K562 (cell line): ENCODE data around the gene RIOK3. TPM values are rescaled to one million over a fixed set of nuclear protein-coding genes. Genes with fewer than 3 reads are reported as not detected.
A peak's percentile ranks its signal among the peaks of the same experiment; 100 is the strongest.

Source experiments
- ATAC-seq: fragments of 200-7000 bp; cut with Tn5 transposase; 3 replicates; pipeline ENCODE4 v1.9.1; 2020; ENCODE audit warnings: moderate library complexity
- BruUV-seq: library from RNA; stranded (reverse); fragments of 400-500 nt; replicated peaks from 2 replicates; lab custom pipeline; 2021; lab: Mats Ljungman, UMichigan
- CTCF ChIA-PET: fragments of 300-600 bp; formaldehyde crosslinking; extraction: SDS; loops from one replicate; lab custom pipeline; 2021; ENCODE audit warnings: low intra/inter-chr PET ratio; lab: Yijun Ruan, JAX
- POLR2A ChIA-PET: fragments of 300-600, 350-650 bp; sonication (Branson Sonifier 250); formaldehyde crosslinking; extraction: SDS; loops from one replicate; lab custom pipeline; 2021; ENCODE audit warnings: antibody characterized with exemption, inconsistent platforms; lab: Yijun Ruan, JAX
- DNase-seq, 4 experiments: peaks; one replicate each; pipeline versions ENCODE4 v3.0.0 to v3.0.0-alpha.2; 2011 to 2018; ENCODE audit warnings: low spot score in 3 of 4, mixed read lengths in 3 of 4; ENCODE audit errors: extremely low read depth in 1 of 4
- FAIRE-seq: peaks from 2 replicates; lab custom pipeline; 2011; peaks lifted over from hg19 to GRCh38; lab: Jason Lieb, UNC
- H2AFZ ChIP-seq: 2 replicates; pipeline ENCODE4 v1.6.0; 2011; ENCODE audit warnings: low read depth, low read length, control low read depth, inconsistent platforms
- H3K27ac ChIP-seq: fragments of 200-600 bp; 3 replicates; pipeline ENCODE4 v1.8.0; 2011; ENCODE audit warnings: low read depth, mild to moderate bottlenecking, control low read depth, inconsistent platforms, low read length, moderate library complexity, mixed read lengths; ENCODE audit errors: extremely low read depth
- H3K27me3 ChIP-seq, 2 experiments: fragments of 300-600 bp in 1 of 2; 2 replicates in 1 of 2; 3 replicates in 1 of 2; pipeline versions ENCODE4 v1.6.0 to v1.8.0; 2011; ENCODE audit warnings: inconsistent platforms in 2 of 2, low read length in 2 of 2, mild to moderate bottlenecking in 1 of 2, mixed read lengths in 1 of 2, moderate library complexity in 1 of 2; ENCODE audit not compliant: control insufficient read depth in 2 of 2, insufficient read depth in 2 of 2
- H3K36me3 ChIP-seq: fragments of 300-600 bp; 3 replicates; pipeline ENCODE4 v1.8.0; 2011; ENCODE audit warnings: mild to moderate bottlenecking, low read length, inconsistent platforms; ENCODE audit not compliant: control insufficient read depth, insufficient read depth
- H3K4me1 ChIP-seq, 2 experiments: fragments of 200-600 bp in 1 of 2; replicated peaks in 1 of 2; 2 replicates in 1 of 2; 3 replicates in 1 of 2; pipeline versions ENCODE4 v1.5.1 to v1.8.0; 2011; ENCODE audit warnings: inconsistent platforms in 2 of 2, low read length in 2 of 2, mild to moderate bottlenecking in 1 of 2, mixed read lengths in 1 of 2, moderate library complexity in 1 of 2; ENCODE audit not compliant: control insufficient read depth in 2 of 2, insufficient read depth in 2 of 2
- H3K4me2 ChIP-seq: 2 replicates; pipeline ENCODE4 v1.6.1; 2011; ENCODE audit warnings: low read length, control low read depth, inconsistent platforms, mixed read lengths; ENCODE audit not compliant: insufficient read depth
- H3K4me3 ChIP-seq: fragments of 200-600 bp; sonication (generic), shearing (Covaris generic); 2 replicates; pipeline ENCODE4 v1.5.1; 2016; ENCODE audit warnings: control low read depth, inconsistent platforms
- H3K79me2 ChIP-seq: fragments of 200-600 bp; 3 replicates; pipeline ENCODE4 v1.8.0; 2011; ENCODE audit warnings: low read length, inconsistent platforms; ENCODE audit not compliant: control insufficient read depth, insufficient read depth
- H3K9ac ChIP-seq, 2 experiments: 2 replicates each; pipeline versions ENCODE4 v1.6.0 to v1.6.1; 2011; ENCODE audit warnings: low read depth in 2 of 2, low read length in 2 of 2, control low read depth in 1 of 2, inconsistent platforms in 1 of 2, mild to moderate bottlenecking in 1 of 2, mixed read lengths in 1 of 2; ENCODE audit not compliant: insufficient read depth in 1 of 2
- H3K9me1 ChIP-seq: one replicate; pipeline ENCODE4 v1.6.0; 2011; ENCODE audit warnings: inconsistent platforms, mild to moderate bottlenecking, low read length, moderate library complexity; ENCODE audit not compliant: control insufficient read depth, insufficient read depth
- H3K9me3 ChIP-seq: replicated peaks from 2 replicates; pipeline ENCODE4 v1.5.1; 2011; ENCODE audit warnings: low read depth, low read length, inconsistent platforms; ENCODE audit not compliant: control insufficient read depth, insufficient read depth
- H4K20me1 ChIP-seq: replicated peaks from 2 replicates; pipeline ENCODE4 v1.6.1; 2011; ENCODE audit warnings: low read length, inconsistent platforms, mixed read lengths; ENCODE audit not compliant: control insufficient read depth, insufficient read depth
- ARID1B ChIP-seq: fragments of 450-650 bp; IDR thresholded peaks from 2 replicates; pipeline ENCODE4 v1.6.1; 2016; ENCODE audit warnings: antibody characterized with exemption, mild to moderate bottlenecking, inconsistent platforms
- EWSR1 ChIP-seq: fragments of 450-650 bp; IDR thresholded peaks from 2 replicates; pipeline ENCODE4 v1.6.1; 2018; ENCODE audit warnings: borderline replicate concordance, mild to moderate bottlenecking, low read depth, moderate library complexity; ENCODE audit not compliant: partially characterized antibody
- GATAD2A ChIP-seq: fragments of 450-650 bp; IDR thresholded peaks from 2 replicates; pipeline ENCODE4 v1.6.1; 2017
- HDAC1 ChIP-seq, 2 experiments: fragments of 450-650 bp; IDR thresholded peaks; 2 replicates each; pipeline ENCODE4 v1.6.1; 2016 to 2017; ENCODE audit warnings: inconsistent platforms in 1 of 2, mild to moderate bottlenecking in 1 of 2, moderate library complexity in 1 of 2
- HNRNPUL1 ChIP-seq: fragments of 200-400 bp; formaldehyde crosslinking; IDR thresholded peaks from 2 replicates; pipeline ENCODE4 v1.6.1; 2017; ENCODE audit warnings: low read length
- JUNB ChIP-seq: fragments of 450-650 bp; formaldehyde crosslinking; conservative IDR thresholded peaks from 2 replicates; pipeline ENCODE4 v1.4.0; 2020; ENCODE audit warnings: mild to moderate bottlenecking
- JUND ChIP-seq, 2 experiments: IDR thresholded peaks; 2 replicates in 1 of 2; 3 replicates in 1 of 2; pipeline ENCODE4 v1.6.1; 2011; ENCODE audit warnings: borderline replicate concordance in 2 of 2, low read depth in 2 of 2, low read length in 2 of 2, improper control_type of control experiment in 1 of 2, missing biosample characterization in 1 of 2, missing genetic modification characterization in 1 of 2, missing genetic modification reagents in 1 of 2
- KAT8 ChIP-seq: fragments of 450-650 bp; IDR thresholded peaks from 2 replicates; pipeline ENCODE4 v1.6.1; 2016; ENCODE audit warnings: low read depth, mild to moderate bottlenecking
- MAFK ChIP-seq: IDR thresholded peaks from 2 replicates; pipeline ENCODE4 v1.6.1; 2011; ENCODE audit warnings: low read length, improper control_type of control experiment
- NCOA1 ChIP-seq: fragments of 450-650 bp; IDR thresholded peaks from 2 replicates; pipeline ENCODE4 v1.6.1; 2016; ENCODE audit warnings: low read depth
- NCOA4 ChIP-seq: fragments of 450-650 bp; IDR thresholded peaks from 2 replicates; pipeline ENCODE4 v1.6.1; 2018; ENCODE audit warnings: mild to moderate bottlenecking; ENCODE audit not compliant: partially characterized antibody
- NR2C1 ChIP-seq, 2 experiments: fragments of 450-650 bp; IDR thresholded peaks; 2 replicates each; pipeline ENCODE4 v1.6.1; 2017; ENCODE audit warnings: mild to moderate bottlenecking in 2 of 2, antibody characterized with exemption in 1 of 2, inconsistent platforms in 1 of 2, missing compliant biosample characterization in 1 of 2, missing genetic modification characterization in 1 of 2
- PHB ChIP-seq: fragments of 250-450 bp; sonication (Bioruptor Pico); IDR thresholded peaks from 2 replicates; pipeline ENCODE4 v1.5.0; 2021
- POLR2B ChIP-seq: fragments of 450-650 bp; IDR thresholded peaks from 2 replicates; pipeline ENCODE4 v1.6.1; 2018; ENCODE audit warnings: low read depth; ENCODE audit not compliant: partially characterized antibody
- RB1 ChIP-seq: fragments of 450-650 bp; IDR thresholded peaks from 2 replicates; pipeline ENCODE4 v1.6.1; 2017; ENCODE audit warnings: low read depth, mild to moderate bottlenecking
- SRF ChIP-seq, 2 experiments: fragments of 250-450, 450-650 bp in 1 of 2; sonication (Bioruptor Pico) in 1 of 2; sonication (generic) in 1 of 2; formaldehyde crosslinking; IDR thresholded peaks; 2 replicates each; pipeline versions ENCODE4 v1.5.0 to v1.5.1; 2020 to 2022; ENCODE audit warnings: mild to moderate bottlenecking in 1 of 2, missing genetic modification reagents in 1 of 2
- TFE3 ChIP-seq: fragments of 450-650 bp; formaldehyde crosslinking; IDR thresholded peaks from 2 replicates; pipeline ENCODE4 v1.4.0; 2020; ENCODE audit warnings: mild to moderate bottlenecking, mixed read lengths
- ZBTB7A ChIP-seq: IDR thresholded peaks from 2 replicates; pipeline ENCODE4 v1.6.1; 2011; ENCODE audit warnings: low read depth, mild to moderate bottlenecking, low read length, moderate library complexity, borderline replicate concordance; ENCODE audit not compliant: control insufficient read depth
- ZNF274 ChIP-seq: IDR thresholded peaks from 2 replicates; pipeline ENCODE4 v1.6.1; 2011; ENCODE audit warnings: low read depth, mild to moderate bottlenecking, low read length, moderate library complexity, borderline replicate concordance
- ZNF785 ChIP-seq: fragments of 250-450 bp; sonication (Bioruptor Pico); IDR thresholded peaks from 2 replicates; pipeline ENCODE4 v1.4.0; 2020; ENCODE audit warnings: mild to moderate bottlenecking
- WGBS: fragments of 100-300 bp; shearing (Covaris generic); methylation state at CpG from one replicate; pipeline ENCODE4 v1.1.6; 2016; ENCODE audit warnings: low coverage, mixed read lengths; ENCODE audit not compliant: insufficient coverage; ENCODE audit errors: missing lambda C conversion rate; 5-methylcytosine and 5-hydroxymethylcytosine counted together
- in situ Hi-C: fragments of 300-500 bp; cut with MboI; formaldehyde crosslinking; loops from 4 replicates; pipeline ENCODE4 v1.15.0; 2018; ENCODE audit warnings: inconsistent platforms, mixed read lengths
- intact Hi-C: fragments of 100-400 bp; cut with micrococcal nuclease; formaldehyde crosslinking; loops from 2 replicates; pipeline ENCODE4 v1.14.2; 2022
- polyA plus RNA-seq, 8 experiments: library from polyadenylated mRNA; depleted of rRNA in 4 of 8; stranded (reverse) in 5 of 8; unstranded in 3 of 8; fragments of >200 nt; fragmentation: Nextera tagmentation in 2 of 8; fragmentation: Illumina TruSeq in 1 of 8; extraction: Ambion mirVana in 2 of 8; extraction: Trizol in 1 of 8; gene quantifications; 2 replicates each; pipeline versions ENCODE4 v1.2.1 to v1.2.3, GENCODE V29; 2011 to 2014; ENCODE audit warnings: inconsistent platforms in 1 of 8, missing spikeins in 1 of 8
- total RNA-seq, 7 experiments: library from RNA; depleted of rRNA in 6 of 7; stranded (reverse); fragments of >200 nt in 6 of 7; fragmentation: Illumina TruSeq in 2 of 7; extraction: Trizol in 2 of 7; gene quantifications; 2 replicates each; pipeline versions ENCODE4 v1.2.1 to v1.2.3, GENCODE V29; 2011 to 2021; ENCODE audit warnings: low replicate concordance in 1 of 7
- TF ChIP-seq, protein P1 (sequence below): sonication (generic); formaldehyde crosslinking; IDR thresholded peaks from 2 replicates; pipeline ENCODE4 v1.8.1; 2022; ENCODE audit warnings: missing genetic modification reagents

Gene RIOK3
- total and polyA plus RNA-seq, 9 of the 15 experiments (the other 6 are each of a cell fraction or from before 2014, with no cell fraction given) = 21.4 to 89.5 (median 62.9) TPM

DNA sequence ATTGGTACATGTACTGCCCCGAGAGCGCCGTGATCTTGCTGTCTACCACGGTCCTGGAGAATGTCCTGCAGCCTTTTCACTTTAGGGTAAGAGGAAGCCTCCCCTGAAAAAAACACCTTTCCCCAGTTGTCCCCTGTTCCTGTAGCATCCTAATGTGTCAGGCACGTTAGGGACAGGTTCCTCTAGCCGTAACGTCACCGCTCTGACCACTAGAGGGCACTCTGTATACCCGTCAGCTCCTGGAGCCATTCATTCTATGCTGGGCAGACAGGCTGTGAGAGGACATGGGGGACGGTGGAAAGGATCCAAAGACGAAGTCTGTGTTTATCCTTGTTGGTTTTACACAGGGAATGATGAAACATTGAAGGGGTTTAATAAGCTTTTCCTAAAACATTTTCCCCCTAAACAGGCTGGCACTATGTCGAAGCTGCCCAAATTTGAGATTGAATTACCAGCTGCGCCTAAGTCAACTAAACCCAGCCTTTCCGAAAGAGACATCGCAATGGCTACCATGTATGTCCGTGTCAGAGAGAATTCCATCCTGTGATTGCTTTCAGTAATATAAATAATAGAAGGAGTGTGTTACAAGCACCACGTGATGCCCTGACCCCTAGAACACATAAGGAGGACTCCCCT is 62.9 kb downstream of the RIOK3 start:
- ATAC-seq (peak; percentile 100), DNase-seq (peak; percentile 78 to 90 (median 80)), FAIRE-seq (peak; percentile 98)
- intact Hi-C loops = loop anchor here (1.0 kb wide), 2 partner anchors 70 to 187 kb away; partner anchors contain the start of gene NPC1
- H3K4me2 ChIP-seq = no peak overlapping the region
- in situ Hi-C loops = loop anchor here (5.0 kb wide), 1 partner anchor 71 kb away; the partner anchor contains the start of gene NPC1
- no peaks in the 10 kb centered on the region; a peak in 1 of 5 replicates for H3K4me1 ChIP-seq
- no peaks in the 10 kb centered on the region for H3K9me1 ChIP-seq
- H3K9ac ChIP-seq = no peak overlapping the region
- ChIA-PET CTCF (interaction anchor here (0.9 to 3.0 kb wide), 2 partner anchors 70 to 77 kb away, joined by 3 to 24 read pairs; partner anchors contain the start of gene NPC1), POLR2A (interaction anchor here (0.6 to 1.3 kb wide), 6 partner anchors 8 to 175 kb away, joined by 3 to 5 read pairs (median 4); partner anchors contain the start of gene RMC1)
- no TSS peak for BruUV-seq
- peak overlapping the region; percentile 17; the same call in 1 of the 2 replicates for H2AFZ ChIP-seq
- no peaks in the 10 kb centered on the region for H3K9me3 ChIP-seq
- H4K20me1 ChIP-seq = no peaks in the 10 kb centered on the region
- no peaks in the 10 kb centered on the region for H3K79me2 ChIP-seq
- H3K4me3 ChIP-seq = no peak overlapping the region
- no peaks in the 10 kb centered on the region for H3K27me3 ChIP-seq
- H3K27ac ChIP-seq = no peak overlapping the region
- 35% methylated on average over 17 of the region's 17 CpGs for WGBS
- peaks cover 73% of the 10 kb centered on the region for H3K36me3 ChIP-seq
- TF ChIP-seq EWSR1 = no peak
- no peak for TF ChIP-seq JUNB (CRISPR knock-in tag)
- no peak for TF ChIP-seq NCOA1
- no peak for TF ChIP-seq NR2C1 (IDR thresholded peaks at IDR 0.05)
- TF ChIP-seq NR2C1 (tag; IDR thresholded peaks at IDR 0.05) = no peak
- TF ChIP-seq SRF (CRISPR knock-in tag; IDR thresholded peaks at IDR 0.05) = no peak
- TF ChIP-seq ZBTB7A = no peak
- no peak for TF ChIP-seq HDAC1 (IDR thresholded peaks at IDR 0.05)
- TF ChIP-seq JUND (IDR thresholded peaks at IDR 0.05; ENCODE audit: borderline replicate concordance, low read depth, low read length) = peak; percentile 65
- TF ChIP-seq JUND (tag; IDR thresholded peaks at IDR 0.05; ENCODE audit: borderline replicate concordance, low read depth, low read length) = peak; percentile 33; the same call in 1 of the 3 replicates
- TF ChIP-seq, protein P1, sequence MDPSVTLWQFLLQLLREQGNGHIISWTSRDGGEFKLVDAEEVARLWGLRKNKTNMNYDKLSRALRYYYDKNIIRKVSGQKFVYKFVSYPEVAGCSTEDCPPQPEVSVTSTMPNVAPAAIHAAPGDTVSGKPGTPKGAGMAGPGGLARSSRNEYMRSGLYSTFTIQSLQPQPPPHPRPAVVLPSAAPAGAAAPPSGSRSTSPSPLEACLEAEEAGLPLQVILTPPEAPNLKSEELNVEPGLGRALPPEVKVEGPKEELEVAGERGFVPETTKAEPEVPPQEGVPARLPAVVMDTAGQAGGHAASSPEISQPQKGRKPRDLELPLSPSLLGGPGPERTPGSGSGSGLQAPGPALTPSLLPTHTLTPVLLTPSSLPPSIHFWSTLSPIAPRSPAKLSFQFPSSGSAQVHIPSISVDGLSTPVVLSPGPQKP = no peak
- TF ChIP-seq ARID1B = no peak
- TF ChIP-seq NCOA4 = no peak
- no peak for TF ChIP-seq MAFK
- no peak for TF ChIP-seq KAT8
- TF ChIP-seq PHB (CRISPR knock-in tag) = no peak
- no peak for TF ChIP-seq POLR2B
- TF ChIP-seq GATAD2A = no peak
- TF ChIP-seq HNRNPUL1 = no peak
- TF ChIP-seq TFE3 (CRISPR knock-in tag) = no peak
- TF ChIP-seq ZNF785 (CRISPR knock-in tag) = no peak
- TF ChIP-seq RB1 = peak; percentile 69; the same call in 1 of the 2 replicates
- no peak for TF ChIP-seq ZNF274
